GM06990 (cell line): ENCODE results near the gene AFF2.

Source experiments
- DNase-seq: peaks from one replicate; pipeline ENCODE4 v3.0.0-alpha.2; 2011; ENCODE audit not compliant: insufficient read length; ENCODE audit errors: extremely low read depth
- H3K27me3 ChIP-seq: replicated peaks from 2 replicates; pipeline ENCODE4 v1.6.0; 2011; ENCODE audit warnings: low read length; ENCODE audit not compliant: control insufficient read depth, insufficient read depth
- H3K36me3 ChIP-seq: 2 replicates; pipeline ENCODE4 v1.5.1; 2011; ENCODE audit warnings: low read length; ENCODE audit not compliant: control insufficient read depth, insufficient read depth
- H3K4me3 ChIP-seq: replicated peaks from 2 replicates; pipeline ENCODE4 v1.5.1; 2011; ENCODE audit warnings: low read depth, mild to moderate bottlenecking, control low read depth, low read length
- TF ChIP-seq, protein P1 (sequence below): IDR thresholded peaks from 2 replicates; pipeline ENCODE4 v1.5.1; 2011; ENCODE audit warnings: low read length, control low read depth, mild to moderate bottlenecking, inconsistent platforms; ENCODE audit not compliant: insufficient read depth, poor library complexity, severe bottlenecking

AFF2 gene

DNA sequence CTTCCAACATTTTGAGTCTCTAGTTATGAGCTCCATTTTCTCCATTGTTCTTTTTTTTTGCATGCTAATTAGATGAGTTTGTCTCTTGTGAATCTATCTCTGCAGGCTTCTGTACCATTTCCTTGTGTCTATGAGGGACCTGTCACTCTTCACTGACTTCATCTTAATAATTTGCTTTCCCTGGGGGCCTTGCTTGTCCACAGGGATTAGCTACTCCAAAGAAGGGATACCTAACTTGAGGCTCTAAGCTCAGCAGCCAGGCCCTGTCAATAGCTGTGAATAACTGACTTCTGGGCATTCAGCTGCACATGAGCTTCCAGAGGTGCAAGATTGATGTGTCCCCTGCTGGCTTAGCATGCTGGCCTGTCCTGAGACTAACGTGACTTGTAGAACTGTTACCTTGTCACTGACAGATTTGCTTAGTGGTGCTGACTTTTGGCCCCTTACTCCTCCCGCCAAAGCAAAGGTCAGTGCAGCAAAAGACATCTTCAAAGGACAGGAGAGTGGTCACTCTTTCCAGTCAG is 124.6 kb downstream of the AFF2 start:
- no peak for DNase-seq
- Histone ChIP-seq H3K36me3 (no peaks in the 10 kb centered on the region), H3K4me3 (no peak overlapping the region), H3K27me3 (no peaks in the 10 kb centered on the region)
- TF ChIP-seq, protein P1, sequence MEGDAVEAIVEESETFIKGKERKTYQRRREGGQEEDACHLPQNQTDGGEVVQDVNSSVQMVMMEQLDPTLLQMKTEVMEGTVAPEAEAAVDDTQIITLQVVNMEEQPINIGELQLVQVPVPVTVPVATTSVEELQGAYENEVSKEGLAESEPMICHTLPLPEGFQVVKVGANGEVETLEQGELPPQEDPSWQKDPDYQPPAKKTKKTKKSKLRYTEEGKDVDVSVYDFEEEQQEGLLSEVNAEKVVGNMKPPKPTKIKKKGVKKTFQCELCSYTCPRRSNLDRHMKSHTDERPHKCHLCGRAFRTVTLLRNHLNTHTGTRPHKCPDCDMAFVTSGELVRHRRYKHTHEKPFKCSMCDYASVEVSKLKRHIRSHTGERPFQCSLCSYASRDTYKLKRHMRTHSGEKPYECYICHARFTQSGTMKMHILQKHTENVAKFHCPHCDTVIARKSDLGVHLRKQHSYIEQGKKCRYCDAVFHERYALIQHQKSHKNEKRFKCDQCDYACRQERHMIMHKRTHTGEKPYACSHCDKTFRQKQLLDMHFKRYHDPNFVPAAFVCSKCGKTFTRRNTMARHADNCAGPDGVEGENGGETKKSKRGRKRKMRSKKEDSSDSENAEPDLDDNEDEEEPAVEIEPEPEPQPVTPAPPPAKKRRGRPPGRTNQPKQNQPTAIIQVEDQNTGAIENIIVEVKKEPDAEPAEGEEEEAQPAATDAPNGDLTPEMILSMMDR = no peak

DNA sequence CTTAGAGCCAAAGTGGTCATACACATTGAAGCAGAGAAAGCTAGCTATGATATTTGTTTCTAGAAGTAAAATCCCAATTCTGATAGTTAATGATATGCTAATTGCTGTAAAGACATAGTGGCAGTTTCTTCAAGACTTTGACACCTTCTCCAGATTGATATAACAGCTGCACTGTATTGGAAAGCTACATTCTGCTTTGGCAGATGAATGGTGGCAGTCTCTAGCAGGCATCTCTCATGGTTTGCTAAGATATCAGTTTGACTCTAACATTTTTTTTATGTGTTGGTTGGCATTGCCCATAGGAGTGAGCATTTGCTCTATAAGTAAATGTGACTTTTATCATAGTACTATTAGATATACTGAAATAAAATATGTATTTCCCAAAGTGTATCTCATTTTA is 128.2 kb downstream of the AFF2 start:
- TF ChIP-seq, protein P1 = no peak
- H3K36me3 ChIP-seq = no peaks in the 10 kb centered on the region
- DNase-seq = no peak
- H3K27me3 ChIP-seq = no peaks in the 10 kb centered on the region
- H3K4me3 ChIP-seq = no peak overlapping the region

DNA sequence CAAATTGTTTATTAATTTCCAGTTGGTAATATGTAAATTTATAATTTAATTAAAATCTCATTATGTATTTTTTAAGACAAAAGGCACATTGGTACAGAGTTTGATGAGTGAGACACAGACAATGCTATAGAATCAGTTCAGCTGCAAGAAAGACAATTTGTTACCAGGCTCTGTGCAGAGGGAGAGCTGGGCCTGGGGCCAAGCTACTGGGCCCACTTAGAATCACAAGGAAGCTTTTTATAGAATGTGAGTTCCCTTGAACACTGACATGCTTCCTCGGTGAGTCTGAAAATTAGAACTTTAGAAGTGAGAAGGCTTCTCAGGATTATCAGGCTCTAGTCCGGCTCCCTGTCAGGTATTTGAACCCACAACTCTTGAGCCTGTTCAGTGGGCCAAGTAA is 129.0 kb downstream of the AFF2 start:
- TF ChIP-seq, protein P1 = no peak
- DNase-seq = no peak
- no peaks in the 10 kb centered on the region for H3K36me3 ChIP-seq
- H3K27me3 ChIP-seq = no peaks in the 10 kb centered on the region
- H3K4me3 ChIP-seq = no peak overlapping the region

DNA sequence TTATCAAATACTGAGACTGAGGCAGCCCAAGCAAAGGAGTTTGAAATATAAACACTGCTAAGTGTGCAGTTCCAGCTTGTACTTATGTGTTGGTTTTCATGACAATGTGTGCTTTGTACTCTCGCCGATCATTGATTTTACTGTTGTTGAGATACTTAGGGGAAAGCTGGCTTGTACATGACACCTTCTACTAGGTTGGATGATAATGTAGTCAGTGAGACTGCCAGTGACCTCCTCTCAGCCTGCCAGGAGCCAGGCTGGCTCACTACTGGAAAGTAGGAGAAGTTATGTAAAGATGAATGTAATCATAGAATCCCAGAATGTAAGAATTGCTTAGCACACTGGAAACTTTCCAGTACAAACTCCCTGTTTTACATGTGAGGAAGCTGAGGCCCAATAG is 132.0 kb downstream of the AFF2 start:
- H3K27me3 ChIP-seq = no peaks in the 10 kb centered on the region
- H3K36me3 ChIP-seq = no peaks in the 10 kb centered on the region
- TF ChIP-seq, protein P1 = no peak
- DNase-seq = no peak
- H3K4me3 ChIP-seq = no peak overlapping the region

DNA sequence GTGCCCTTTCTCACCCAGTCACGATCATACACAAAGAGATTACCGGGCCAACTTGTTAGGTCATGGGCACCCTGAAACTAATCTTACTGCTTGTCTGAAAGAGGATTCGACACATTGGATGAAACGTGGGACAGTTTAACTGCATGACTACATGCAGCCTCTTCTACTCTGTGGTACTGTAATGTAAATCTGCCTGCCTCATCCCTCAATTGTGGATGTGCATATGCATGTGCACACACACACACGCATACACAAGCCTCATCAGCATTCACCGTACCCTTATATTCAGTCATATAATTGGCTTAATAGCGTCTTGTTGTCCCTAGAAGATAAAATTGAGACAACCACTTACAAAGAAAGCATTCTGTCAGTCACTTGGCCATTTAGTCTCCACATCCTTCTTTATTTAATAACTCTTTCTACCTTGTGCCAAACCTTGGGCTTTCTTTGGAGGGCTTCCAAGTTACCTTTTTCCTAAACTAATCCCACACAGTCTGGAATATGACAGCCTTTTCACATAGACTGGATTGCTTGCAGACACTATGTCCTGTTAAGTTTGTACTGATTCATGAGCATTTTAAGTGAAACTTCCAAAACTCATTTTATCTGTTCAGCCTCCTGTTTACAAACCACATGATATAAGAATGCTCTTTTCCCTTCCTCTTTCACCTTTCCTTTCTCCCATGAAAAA is 132.9 kb downstream of the AFF2 start:
- no peak overlapping the region for H3K4me3 ChIP-seq
- TF ChIP-seq, protein P1 = no peak
- no peak for DNase-seq
- no peaks in the 10 kb centered on the region for H3K27me3 ChIP-seq
- no peaks in the 10 kb centered on the region for H3K36me3 ChIP-seq
